GM06990 (cell line): ENCODE results near the gene SLC41A2.

ENCODE experiments used
- DNase-seq: peaks from one replicate; pipeline ENCODE4 v3.0.0-alpha.2; 2011; ENCODE audit not compliant: insufficient read length; ENCODE audit errors: extremely low read depth
- H3K27me3 ChIP-seq: replicated peaks from 2 replicates; pipeline ENCODE4 v1.6.0; 2011; ENCODE audit warnings: low read length; ENCODE audit not compliant: control insufficient read depth, insufficient read depth
- H3K36me3 ChIP-seq: 2 replicates; pipeline ENCODE4 v1.5.1; 2011; ENCODE audit warnings: low read length; ENCODE audit not compliant: control insufficient read depth, insufficient read depth
- H3K4me3 ChIP-seq: replicated peaks from 2 replicates; pipeline ENCODE4 v1.5.1; 2011; ENCODE audit warnings: low read depth, mild to moderate bottlenecking, control low read depth, low read length
- TF ChIP-seq, protein P1 (sequence below): IDR thresholded peaks from 2 replicates; pipeline ENCODE4 v1.5.1; 2011; ENCODE audit warnings: low read length, control low read depth, mild to moderate bottlenecking, inconsistent platforms; ENCODE audit not compliant: insufficient read depth, poor library complexity, severe bottlenecking

The SLC41A2 gene

DNA sequence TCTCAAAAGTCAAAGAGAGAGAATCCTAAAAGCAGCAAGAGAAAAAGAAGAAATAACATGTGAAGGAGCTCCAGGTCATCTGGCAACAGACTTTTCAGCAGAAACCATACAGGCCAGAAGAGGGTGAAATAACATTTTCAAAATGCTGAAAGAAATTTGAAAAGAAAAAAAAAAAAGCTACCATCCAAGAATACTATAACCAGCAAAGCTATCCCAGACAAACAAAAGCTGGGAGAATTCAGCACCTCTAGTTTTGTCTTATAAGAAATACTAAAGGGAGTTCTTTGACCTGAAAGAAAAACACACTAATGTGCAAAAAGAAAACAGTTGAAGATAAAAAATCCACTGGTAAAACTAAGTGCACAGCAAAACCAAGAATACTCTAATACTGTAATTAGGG lies 36.8 kb downstream of the SLC41A2 start:
- H3K4me3 ChIP-seq: no peak overlapping the region
- TF ChIP-seq, protein P1, sequence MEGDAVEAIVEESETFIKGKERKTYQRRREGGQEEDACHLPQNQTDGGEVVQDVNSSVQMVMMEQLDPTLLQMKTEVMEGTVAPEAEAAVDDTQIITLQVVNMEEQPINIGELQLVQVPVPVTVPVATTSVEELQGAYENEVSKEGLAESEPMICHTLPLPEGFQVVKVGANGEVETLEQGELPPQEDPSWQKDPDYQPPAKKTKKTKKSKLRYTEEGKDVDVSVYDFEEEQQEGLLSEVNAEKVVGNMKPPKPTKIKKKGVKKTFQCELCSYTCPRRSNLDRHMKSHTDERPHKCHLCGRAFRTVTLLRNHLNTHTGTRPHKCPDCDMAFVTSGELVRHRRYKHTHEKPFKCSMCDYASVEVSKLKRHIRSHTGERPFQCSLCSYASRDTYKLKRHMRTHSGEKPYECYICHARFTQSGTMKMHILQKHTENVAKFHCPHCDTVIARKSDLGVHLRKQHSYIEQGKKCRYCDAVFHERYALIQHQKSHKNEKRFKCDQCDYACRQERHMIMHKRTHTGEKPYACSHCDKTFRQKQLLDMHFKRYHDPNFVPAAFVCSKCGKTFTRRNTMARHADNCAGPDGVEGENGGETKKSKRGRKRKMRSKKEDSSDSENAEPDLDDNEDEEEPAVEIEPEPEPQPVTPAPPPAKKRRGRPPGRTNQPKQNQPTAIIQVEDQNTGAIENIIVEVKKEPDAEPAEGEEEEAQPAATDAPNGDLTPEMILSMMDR: no peak

DNA sequence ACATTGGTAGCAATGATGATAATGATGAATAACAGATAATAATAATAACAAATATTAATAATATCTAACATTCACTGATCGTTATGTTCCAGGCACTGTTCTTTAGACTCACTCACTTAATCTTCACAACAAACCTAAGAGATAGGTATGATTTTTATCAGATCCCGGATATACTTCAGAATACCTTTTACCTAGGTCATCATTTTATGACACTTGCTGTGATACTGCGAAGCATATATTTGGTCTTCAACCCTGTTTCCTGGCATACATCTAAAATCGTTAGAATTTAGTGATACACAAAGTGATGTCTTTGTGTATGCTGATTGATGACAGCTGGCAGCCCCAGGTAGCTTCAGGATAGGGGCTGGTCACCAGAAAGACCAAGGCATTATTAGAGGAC lies 46.1 kb downstream of the SLC41A2 start:
- Histone ChIP-seq H3K4me3 (no peak overlapping the region), H3K27me3 (no peaks in the 10 kb centered on the region), H3K36me3 (no peaks in the 10 kb centered on the region)
- no peak for DNase-seq
- TF ChIP-seq, protein P1: no peak

More for the DNA sequence above, 36.8 kb downstream of the SLC41A2 start:
- DNase-seq: no peak
- Histone ChIP-seq H3K36me3 (no peaks in the 10 kb centered on the region), H3K27me3 (no peaks in the 10 kb centered on the region)

DNA sequence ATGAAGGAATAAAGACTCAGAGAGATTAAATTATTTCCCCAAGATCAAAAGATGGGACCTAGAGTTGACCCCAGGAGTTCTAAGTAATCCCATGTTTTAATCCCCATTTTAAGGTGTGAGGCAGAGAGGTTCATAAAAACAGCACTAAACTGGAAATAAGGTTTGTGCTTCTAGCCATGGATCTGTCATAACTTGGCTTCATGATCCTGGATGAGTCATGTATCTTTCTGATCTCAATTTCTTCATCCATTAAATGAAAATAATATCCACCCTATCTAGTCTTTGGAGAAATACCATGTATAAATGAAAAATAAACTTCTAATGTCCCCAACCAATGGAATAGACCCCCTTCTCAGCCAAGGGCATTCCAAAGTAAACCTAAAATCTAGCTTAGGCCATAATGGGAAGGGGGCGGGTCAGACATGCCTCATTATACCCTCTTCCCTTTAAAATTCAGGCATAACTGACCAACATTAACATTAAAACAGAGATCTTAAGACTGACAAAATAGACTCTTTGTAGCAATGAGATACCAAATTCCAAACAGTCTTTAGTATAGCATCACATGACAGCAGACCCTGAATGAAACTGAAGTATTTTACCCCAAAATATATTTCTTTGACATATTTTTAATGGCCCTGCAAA lies 47.8 kb downstream of the SLC41A2 start:
- DNase-seq: no peak
- TF ChIP-seq, protein P1: no peak
- Histone ChIP-seq H3K36me3 (no peaks in the 10 kb centered on the region), H3K27me3 (no peaks in the 10 kb centered on the region), H3K4me3 (no peak overlapping the region)

DNA sequence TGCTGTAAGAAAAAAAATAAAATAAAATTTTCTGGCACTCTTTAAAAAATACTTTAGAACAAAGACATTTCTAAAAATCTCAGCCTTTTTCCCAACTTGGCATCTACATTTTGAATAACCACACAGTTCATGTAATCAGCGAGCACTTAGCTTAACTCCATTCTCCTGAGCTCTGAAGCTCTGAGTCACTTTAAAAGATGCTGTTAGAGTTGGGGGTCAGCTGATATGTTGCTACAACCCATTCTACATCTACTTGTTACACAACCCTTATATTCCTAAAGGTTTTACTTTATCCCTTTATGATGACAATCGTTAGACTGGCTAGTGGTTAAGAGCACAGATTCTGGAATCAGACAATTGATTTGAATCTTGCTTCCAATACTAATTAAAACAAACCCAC lies 48.3 kb downstream of the SLC41A2 start:
- TF ChIP-seq, protein P1: no peak
- DNase-seq: no peak
- Histone ChIP-seq H3K4me3 (no peak overlapping the region), H3K36me3 (no peaks in the 10 kb centered on the region), H3K27me3 (no peaks in the 10 kb centered on the region)
